ENCODE results near the gene COMP.
A peak's percentile ranks its signal among the peaks of the same experiment; 100 is the strongest.
"Not testable (repeated sequence)": the region's sequence is repeated elsewhere in the genome, so short reads cannot be mapped to it uniquely, and the experiment has no call there.

The COMP gene

GRCh38 chr19:18735752-18736151, 55.4 kb downstream of the COMP start:
- Histone ChIP-seq H3K4me1 (peaks cover 100% of the 10 kb centered on the region), H3K4me2 (peak overlapping the region; percentile 87), H3K36me3 (no peaks in the 10 kb centered on the region), H3K4me3 (no peak overlapping the region), H3K9ac (peak overlapping the region; percentile 49; the same call in 1 of the 2 replicates), H3K27ac (peak overlapping the region; percentile 81), H3K27me3 (no peaks in the 10 kb centered on the region), H3K9me3 (no peaks in the 10 kb centered on the region), H4K20me1 (peaks cover 34% of the 10 kb centered on the region; the same call in 1 of the 2 replicates)
- no peak for TF ChIP-seq Cebpa-rat (IDR thresholded peaks at IDR 0.05)

GRCh38 chr19:18735324-18735723, 55.8 kb downstream of the COMP start:
- Histone ChIP-seq H3K9ac (peak overlapping the region; percentile 64), H3K4me1 (peaks cover 100% of the 10 kb centered on the region), H3K36me3 (no peaks in the 10 kb centered on the region), H3K4me3 (0 out of 2 replicates have a peak overlapping the region, but pooled peaks have one; percentile 6), H3K9me3 (no peaks in the 10 kb centered on the region), H3K4me2 (peak overlapping the region; percentile 87), H3K27me3 (no peaks in the 10 kb centered on the region), H4K20me1 (peaks cover 34% of the 10 kb centered on the region; the same call in 1 of the 2 replicates), H3K27ac (peak overlapping the region; percentile 81)
- no peak for TF ChIP-seq Cebpa-rat (IDR thresholded peaks at IDR 0.05)

GRCh38 chr19:18733762-18734332, 57.3 kb downstream of the COMP start:
- not testable (repeated sequence) for H3K27me3 ChIP-seq, H3K9me3 ChIP-seq, H3K4me3 ChIP-seq, H3K36me3 ChIP-seq
- Histone ChIP-seq H3K9ac (peak overlapping the region; percentile 50), H3K27ac (peak overlapping the region; percentile 81), H3K4me2 (peak overlapping the region; percentile 87), H4K20me1 (peaks cover 40% of the 10 kb centered on the region; the same call in 1 of the 2 replicates), H3K4me1 (peaks cover 97% of the 10 kb centered on the region)

- H3K4me2 ChIP-seq: peak overlapping the region; percentile 87
- no peaks in the 10 kb centered on the region for H3K9me3 ChIP-seq
- peaks cover 91% of the 10 kb centered on the region for H3K4me1 ChIP-seq
These were observed 57.9 kb downstream of the COMP start for GRCh38 chr19:18733196-18733647.

More at GRCh38 chr19:18733196-18733647, 57.9 kb downstream of the COMP start:
- Histone ChIP-seq H3K4me3 (no peak overlapping the region), H3K27ac (peak overlapping the region; percentile 81), H3K27me3 (no peaks in the 10 kb centered on the region), H4K20me1 (peaks cover 40% of the 10 kb centered on the region; the same call in 1 of the 2 replicates), H3K36me3 (no peaks in the 10 kb centered on the region), H3K9ac (peak overlapping the region; percentile 50)
- TF ChIP-seq Cebpa-rat (IDR thresholded peaks at IDR 0.05): no peak
